OCI-LY1 (cell line): Measurements from ENCODE around the gene TP53BP2.

Experiments
- EZH2 ChIP-seq: fragments of 200-600 bp; sonication (generic), shearing (Covaris generic); IDR thresholded peaks from 2 replicates; pipeline ENCODE4 v1.8.0; 2017; ENCODE audit warnings: borderline replicate concordance, mixed run types, mild to moderate bottlenecking, antibody characterized with exemption, low read length, moderate library complexity, mixed read lengths
- TF ChIP-seq, protein P1 (sequence below): fragments of 200-600 bp; sonication (generic), shearing (Covaris generic); IDR thresholded peaks from 2 replicates; pipeline ENCODE4 v1.5.1; 2017; ENCODE audit warnings: mild to moderate bottlenecking, antibody characterized with exemption, low read length, moderate library complexity, mixed read lengths

DNA sequence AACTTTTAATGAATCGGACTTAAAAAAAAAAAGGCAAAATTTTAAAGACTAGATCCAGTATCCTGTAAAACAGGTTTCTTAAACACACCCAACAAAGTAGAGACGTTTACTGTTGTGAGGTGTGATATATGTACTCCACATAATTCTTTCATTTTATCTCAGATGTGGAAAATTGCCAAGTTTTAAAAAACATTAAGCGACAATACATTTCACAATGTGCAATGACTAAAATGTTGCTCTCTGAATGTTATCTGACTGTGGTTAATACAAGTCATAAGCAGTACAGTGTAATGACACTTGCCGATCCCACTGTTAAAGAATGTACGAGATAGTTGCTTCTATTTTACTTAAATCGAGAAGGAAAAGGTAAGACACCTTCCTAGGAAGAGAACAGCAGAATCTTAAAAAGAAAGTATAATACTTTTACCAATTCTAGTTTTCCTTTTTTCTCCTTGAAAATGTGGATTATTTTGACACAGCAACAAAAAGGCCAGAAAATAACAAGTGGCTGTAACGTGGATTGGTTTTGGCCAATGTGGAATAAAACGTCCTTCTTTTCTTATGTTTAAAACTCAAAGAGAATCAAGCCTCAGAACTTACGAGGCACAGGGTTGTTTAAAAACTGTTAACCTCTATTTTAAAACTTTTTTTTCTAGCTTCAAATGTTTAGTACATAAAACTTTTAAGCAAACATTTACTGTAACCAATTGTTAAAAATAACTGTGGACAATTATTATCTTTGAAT lies 51.4 kb downstream of the TP53BP2 start:
- TF ChIP-seq, protein P1, sequence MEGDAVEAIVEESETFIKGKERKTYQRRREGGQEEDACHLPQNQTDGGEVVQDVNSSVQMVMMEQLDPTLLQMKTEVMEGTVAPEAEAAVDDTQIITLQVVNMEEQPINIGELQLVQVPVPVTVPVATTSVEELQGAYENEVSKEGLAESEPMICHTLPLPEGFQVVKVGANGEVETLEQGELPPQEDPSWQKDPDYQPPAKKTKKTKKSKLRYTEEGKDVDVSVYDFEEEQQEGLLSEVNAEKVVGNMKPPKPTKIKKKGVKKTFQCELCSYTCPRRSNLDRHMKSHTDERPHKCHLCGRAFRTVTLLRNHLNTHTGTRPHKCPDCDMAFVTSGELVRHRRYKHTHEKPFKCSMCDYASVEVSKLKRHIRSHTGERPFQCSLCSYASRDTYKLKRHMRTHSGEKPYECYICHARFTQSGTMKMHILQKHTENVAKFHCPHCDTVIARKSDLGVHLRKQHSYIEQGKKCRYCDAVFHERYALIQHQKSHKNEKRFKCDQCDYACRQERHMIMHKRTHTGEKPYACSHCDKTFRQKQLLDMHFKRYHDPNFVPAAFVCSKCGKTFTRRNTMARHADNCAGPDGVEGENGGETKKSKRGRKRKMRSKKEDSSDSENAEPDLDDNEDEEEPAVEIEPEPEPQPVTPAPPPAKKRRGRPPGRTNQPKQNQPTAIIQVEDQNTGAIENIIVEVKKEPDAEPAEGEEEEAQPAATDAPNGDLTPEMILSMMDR = no peak
- TF ChIP-seq EZH2 = no peak
